ENCODE measurements around the gene PTPRT.

The PTPRT gene

GRCh38 chr20:43096126-43096930 lies 93.4 kb downstream of the PTPRT start:
- no peak for DNase-seq

- no peak for DNase-seq
Observed at GRCh38 chr20:43095034-43095433, 94.7 kb downstream of the PTPRT start.

GRCh38 chr20:43092386-43093088 lies 97.2 kb downstream of the PTPRT start:
- DNase-seq, result no peak

- no peak for DNase-seq
Observed at GRCh38 chr20:43068482-43068881, 121.2 kb downstream of the PTPRT start.

- no peak for DNase-seq
Observed at GRCh38 chr20:43066125-43066524, 123.6 kb downstream of the PTPRT start.

- no peak for DNase-seq
Observed at GRCh38 chr20:43065299-43065698, 124.4 kb downstream of the PTPRT start.

- no peak for DNase-seq
Observed at GRCh38 chr20:43058077-43058476, 131.6 kb downstream of the PTPRT start.

- no peak for DNase-seq
Observed at GRCh38 chr20:43057317-43057716, 132.4 kb downstream of the PTPRT start.

- no peak for DNase-seq
Observed at GRCh38 chr20:43055181-43055884, 134.4 kb downstream of the PTPRT start.

GRCh38 chr20:43052532-43052931 lies 137.2 kb downstream of the PTPRT start:
- DNase-seq, result no peak

GRCh38 chr20:43046966-43047365 lies 142.7 kb downstream of the PTPRT start:
- no peak for DNase-seq

- DNase-seq, result no peak
Observed at GRCh38 chr20:43043887-43044286, 145.8 kb downstream of the PTPRT start.

- DNase-seq, result no peak
Observed at GRCh38 chr20:43040427-43040826, 149.3 kb downstream of the PTPRT start.

- DNase-seq, result no peak
Observed at GRCh38 chr20:43037605-43038309, 151.9 kb downstream of the PTPRT start.

GRCh38 chr20:43034981-43035724 lies 154.6 kb downstream of the PTPRT start:
- DNase-seq, result no peak

- no peak for DNase-seq
Observed at GRCh38 chr20:43032459-43032858, 157.2 kb downstream of the PTPRT start.

GRCh38 chr20:43029176-43029575 lies 160.5 kb downstream of the PTPRT start:
- no peak for DNase-seq

GRCh38 chr20:43028470-43028869 lies 161.2 kb downstream of the PTPRT start:
- DNase-seq, result no peak

- DNase-seq, result no peak
Observed at GRCh38 chr20:43023836-43024235, 165.9 kb downstream of the PTPRT start.

GRCh38 chr20:43022568-43022967 lies 167.1 kb downstream of the PTPRT start:
- no peak for DNase-seq

- no peak for DNase-seq
Observed at GRCh38 chr20:43022081-43022480, 167.6 kb downstream of the PTPRT start.
